SK-N-SH (cell line): Measurements from ENCODE around the gene CHCHD3. TPM values are rescaled to one million over a fixed set of nuclear protein-coding genes. Genes with fewer than 3 reads are reported as not detected.

Experiments
- CTCF ChIA-PET: fragments of 300-600, 350-600 bp; formaldehyde crosslinking; extraction: SDS; loops from one replicate; lab custom pipeline; 2021; lab: Yijun Ruan, JAX
- POLR2A ChIA-PET: fragments of 350-600 bp; sonication (Branson Sonifier 250); formaldehyde crosslinking; extraction: SDS; loops from one replicate; lab custom pipeline; 2020; ENCODE audit warnings: antibody characterized with exemption, inconsistent platforms; lab: Yijun Ruan, JAX
- DNase-seq: peaks from one replicate; pipeline ENCODE4 v3.0.0; 2012
- H2AFZ ChIP-seq: fragments of 200-600 bp; sonication (generic); 2 replicates; pipeline ENCODE4 v1.8.1; 2016; ENCODE audit warnings: antibody characterized with exemption, mild to moderate bottlenecking, low read depth
- H3F3A ChIP-seq: fragments of 200-600 bp; sonication (generic); replicated peaks from 2 replicates; pipeline ENCODE3; 2016; ENCODE audit warnings: antibody characterized with exemption, mild to moderate bottlenecking; ENCODE audit not compliant: insufficient read depth
- H3K27ac ChIP-seq, 2 experiments: fragments of 200-500 bp in 1 of 2; fragments of 200-600 bp in 1 of 2; sonication (Bioruptor generic) in 1 of 2; sonication (generic), shearing (Covaris generic) in 1 of 2; 2 replicates each; pipeline versions ENCODE4 v1.5.1 to v1.6.1; 2014 to 2016; ENCODE audit warnings: low read depth in 2 of 2, inconsistent platforms in 1 of 2, low read length in 1 of 2, mild to moderate bottlenecking in 1 of 2, mixed read lengths in 1 of 2
- H3K27me3 ChIP-seq: fragments of 200-600 bp; sonication (generic), shearing (Covaris generic); 2 replicates; pipeline ENCODE4 v1.6.1; 2016; ENCODE audit warnings: mixed run types; ENCODE audit not compliant: insufficient read depth
- H3K36me3 ChIP-seq, 2 experiments: fragments of 200-500 bp in 1 of 2; fragments of 200-600 bp in 1 of 2; sonication (Bioruptor generic) in 1 of 2; sonication (generic) in 1 of 2; replicated peaks in 1 of 2; 2 replicates each; pipeline versions ENCODE3 to v1.5.1; 2014 to 2016; ENCODE audit warnings: low read length in 1 of 2, mild to moderate bottlenecking in 1 of 2; ENCODE audit not compliant: insufficient read depth in 2 of 2, control insufficient read depth in 1 of 2
- H3K4me1 ChIP-seq, 2 experiments: fragments of 200-500 bp in 1 of 2; fragments of 200-600 bp in 1 of 2; sonication (Bioruptor generic) in 1 of 2; sonication (generic), shearing (Covaris generic) in 1 of 2; 2 replicates each; pipeline versions ENCODE4 v1.5.1 to v1.6.1; 2014 to 2016; ENCODE audit warnings: low read depth in 1 of 2, low read length in 1 of 2, mixed run types in 1 of 2; ENCODE audit not compliant: insufficient read depth in 2 of 2, control insufficient read depth in 1 of 2
- H3K4me2 ChIP-seq: fragments of 200-600 bp; sonication (generic), shearing (Covaris generic); 2 replicates; pipeline ENCODE4 v1.6.1; 2017; ENCODE audit warnings: mixed run types
- H3K4me3 ChIP-seq, 2 experiments: fragments of 200-500 bp in 1 of 2; fragments of 200-600 bp in 1 of 2; sonication (Bioruptor generic) in 1 of 2; sonication (generic), shearing (Covaris generic) in 1 of 2; 2 replicates each; pipeline versions ENCODE4 v1.5.1 to v1.8.1; 2014 to 2016; ENCODE audit warnings: low read depth in 2 of 2, inconsistent platforms in 1 of 2, low read length in 1 of 2, mild to moderate bottlenecking in 1 of 2, mixed read lengths in 1 of 2, moderate library complexity in 1 of 2
- H3K79me2 ChIP-seq: fragments of 200-600 bp; sonication (generic); 2 replicates; pipeline ENCODE4 v1.8.1; 2017; ENCODE audit warnings: mild to moderate bottlenecking; ENCODE audit not compliant: insufficient read depth
- H3K9ac ChIP-seq: fragments of 200-600 bp; sonication (generic); 2 replicates; pipeline ENCODE4 v1.6.1; 2017; ENCODE audit warnings: mixed run types
- H3K9me2 ChIP-seq: fragments of 200-600 bp; sonication (generic); 2 replicates; pipeline ENCODE4 v1.6.1; 2017; ENCODE audit warnings: mixed run types
- H3K9me3 ChIP-seq: fragments of 200-600 bp; sonication (generic); 2 replicates; pipeline ENCODE4 v1.6.1; 2017; ENCODE audit warnings: mixed run types, mild to moderate bottlenecking, moderate library complexity
- H4K20me1 ChIP-seq: fragments of 200-600 bp; sonication (generic); 2 replicates; pipeline ENCODE4 v1.6.1; 2017; ENCODE audit warnings: mild to moderate bottlenecking, mixed run types; ENCODE audit not compliant: insufficient read depth
- CTCF ChIP-seq: fragments of 200-600 bp; sonication (generic); IDR thresholded peaks from 2 replicates; pipeline ENCODE4 v1.6.1; 2017; ENCODE audit warnings: antibody characterized with exemption, mild to moderate bottlenecking, moderate library complexity
- EP300 ChIP-seq, 2 experiments: IDR thresholded peaks; 2 replicates each; pipeline versions ENCODE4 v1.4.0 to v1.6.1; 2012; ENCODE audit warnings: borderline replicate concordance in 1 of 2, low read depth in 1 of 2, low read length in 1 of 2
- MAX ChIP-seq: IDR thresholded peaks from 2 replicates; pipeline ENCODE4 v1.4.0; 2012; ENCODE audit warnings: low read depth
- MEF2A ChIP-seq: IDR thresholded peaks from 2 replicates; pipeline ENCODE4 v1.4.0; 2012; ENCODE audit warnings: low read depth, borderline replicate concordance
- NRF1 ChIP-seq: IDR thresholded peaks from 2 replicates; pipeline ENCODE4 v1.6.1; 2012; ENCODE audit warnings: low read depth, mild to moderate bottlenecking, low read length
- PBX3 ChIP-seq: IDR thresholded peaks from 2 replicates; pipeline ENCODE4; 2012
- RAD21 ChIP-seq: IDR thresholded peaks from 2 replicates; pipeline ENCODE4 v1.6.1; 2012; ENCODE audit warnings: mild to moderate bottlenecking, low read length
- RCOR1 ChIP-seq: fragments of 150-350 bp; IDR thresholded peaks from 2 replicates; pipeline ENCODE4 v1.6.1; 2017; ENCODE audit warnings: antibody characterized with exemption, low read length
- RFX5 ChIP-seq: IDR thresholded peaks from 2 replicates; pipeline ENCODE4 v1.6.1; 2012; ENCODE audit warnings: mild to moderate bottlenecking, improper control_type of control experiment, low read length
- TCF12 ChIP-seq: IDR thresholded peaks from 2 replicates; pipeline ENCODE4 v1.4.0; 2012
- WGBS: methylation state at CpG from one replicate; pipeline ENCODE4 v1.1.6; 2017; ENCODE audit warnings: low lambda C conversion rate; 5-methylcytosine and 5-hydroxymethylcytosine counted together
- polyA plus RNA-seq, 3 experiments: library from polyadenylated mRNA; depleted of rRNA; stranded (reverse); fragments of >200 nt; gene quantifications; 2 replicates each; pipeline ENCODE4 v1.2.3, GENCODE V29; 2012

The CHCHD3 gene
- polyA plus RNA-seq, 1 of the 3 experiments (the other 2 are of a cell fraction), result 97.1 TPM

- Histone ChIP-seq H3K4me2 (no peak overlapping the region), H3K4me1 (peaks cover 9 to 22% of the 10 kb centered on the region in 2 experiments; a peak in 3 of 4 replicates), H3K27me3 (no peaks in the 10 kb centered on the region)
- TF ChIP-seq TCF12 (no peak), EP300 (IDR thresholded peaks at IDR 0.05; ENCODE audit: borderline replicate concordance in 1 of 2, low read depth in 1 of 2, low read length in 1 of 2) (no peak), RCOR1 (no peak), RAD21 (no peak), MAX (no peak), PBX3 (no peak), CTCF (no peak)
- TF ChIP-seq, all 33 proteins: peak for 0
- Histone ChIP-seq H3K9me2 (no peaks in the 10 kb centered on the region), H4K20me1 (0 out of 2 replicates have a peak, but pooled peaks cover 9% of the 10 kb centered on the region), H3F3A (no peaks in the 10 kb centered on the region), H3K4me3 (no peak overlapping the region), H3K9ac (no peak overlapping the region), H3K9me3 (no peaks in the 10 kb centered on the region), H2AFZ (no peak overlapping the region), H3K36me3 (peaks cover 0 to 19% of the 10 kb centered on the region in 2 experiments), H3K79me2 (peaks cover 56% of the 10 kb centered on the region), H3K27ac (no peak overlapping the region)
- WGBS, result 91% methylated on average over 4 of the region's 4 CpGs
- DNase-seq, result no peak
- POLR2A ChIA-PET, result no interaction called here
- CTCF ChIA-PET, result no interaction called here
Measured at GRCh38 chr7:133003052-133003910, 78.6 kb downstream of the CHCHD3 start.

GRCh38 chr7:133001727-133002126 is 80.2 kb downstream of the CHCHD3 start:
- Histone ChIP-seq H3K9ac (no peak overlapping the region), H4K20me1 (0 out of 2 replicates have a peak, but pooled peaks cover 9% of the 10 kb centered on the region), H3K27me3 (no peaks in the 10 kb centered on the region), H3K4me2 (no peak overlapping the region), H3K27ac (no peak overlapping the region; a peak in 1 of 4 replicates), H3K9me2 (no peaks in the 10 kb centered on the region), H3K4me1 (peaks cover 4 to 19% of the 10 kb centered on the region in 2 experiments; a peak in 3 of 4 replicates), H3K4me3 (no peak overlapping the region), H3K79me2 (peaks cover 54% of the 10 kb centered on the region), H3K36me3 (peaks cover 3 to 8% of the 10 kb centered on the region in 2 experiments), H3K9me3 (no peaks in the 10 kb centered on the region), H2AFZ (no peak overlapping the region), H3F3A (no peaks in the 10 kb centered on the region)
- WGBS, result 94% methylated on average over 5 of the region's 5 CpGs
- CTCF ChIA-PET, result no interaction called here
- no peak for DNase-seq
- POLR2A ChIA-PET, result no interaction called here
- TF ChIP-seq NRF1 (no peak), RFX5 (no peak), MEF2A (no peak)
